ENCODE measurements around the gene PAXX. TPM values are rescaled to one million over a fixed set of nuclear protein-coding genes. Genes with fewer than 3 reads are reported as not detected.

PAXX gene
- total and polyA plus RNA-seq, 9 of the 15 experiments (the other 6 are each of a cell fraction or from before 2014, with no cell fraction given), result 1.2 to 175 (median 38.5) TPM

GRCh38 chr9:136944519-136945332, 47.5 kb upstream of the PAXX start, which contains the start of the genes C8G and FBXW5 (continued):
- TF ChIP-seq, protein P1, sequence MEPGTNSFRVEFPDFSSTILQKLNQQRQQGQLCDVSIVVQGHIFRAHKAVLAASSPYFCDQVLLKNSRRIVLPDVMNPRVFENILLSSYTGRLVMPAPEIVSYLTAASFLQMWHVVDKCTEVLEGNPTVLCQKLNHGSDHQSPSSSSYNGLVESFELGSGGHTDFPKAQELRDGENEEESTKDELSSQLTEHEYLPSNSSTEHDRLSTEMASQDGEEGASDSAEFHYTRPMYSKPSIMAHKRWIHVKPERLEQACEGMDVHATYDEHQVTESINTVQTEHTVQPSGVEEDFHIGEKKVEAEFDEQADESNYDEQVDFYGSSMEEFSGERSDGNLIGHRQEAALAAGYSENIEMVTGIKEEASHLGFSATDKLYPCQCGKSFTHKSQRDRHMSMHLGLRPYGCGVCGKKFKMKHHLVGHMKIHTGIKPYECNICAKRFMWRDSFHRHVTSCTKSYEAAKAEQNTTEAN (CRISPR knock-in tag; IDR thresholded peaks at IDR 0.05), result no peak; the same call in 1 of the 2 replicates
- no peak for TF ChIP-seq PPARD (CRISPR knock-in tag; IDR thresholded peaks at IDR 0.05)
- TF ChIP-seq PTRF (tag; IDR thresholded peaks at IDR 0.05), result no peak
- no peak for TF ChIP-seq TGIF2 (CRISPR knock-in tag; IDR thresholded peaks at IDR 0.05)
- peak; percentile 60 for TF ChIP-seq TAF1 (IDR thresholded peaks at IDR 0.05; ENCODE audit: control insufficient read depth, extremely low read depth, insufficient read depth, low read length, severe bottlenecking)
- TF ChIP-seq ZNF134 (CRISPR knock-in tag; conservative IDR thresholded peaks at IDR 0.05), result no peak
- TF ChIP-seq LCOR (CRISPR knock-in tag; IDR thresholded peaks at IDR 0.05), result 0 out of 2 replicates have a peak, but pooled peaks have one; percentile 35
- TF ChIP-seq BDP1 (IDR thresholded peaks at IDR 0.05; ENCODE audit: insufficient read depth, insufficient read length), result no peak
- no peak for TF ChIP-seq RNF2 (IDR thresholded peaks at IDR 0.05)
- TF ChIP-seq SRSF1 (IDR thresholded peaks at IDR 0.05; ENCODE audit: low read depth, low read length), result no peak
- TF ChIP-seq U2AF1 (optimal IDR thresholded peaks at IDR 0.05; ENCODE audit: low read depth, low read length), result peak; percentile 68
- TF ChIP-seq MCM3 (IDR thresholded peaks at IDR 0.05), result no peak
- TF ChIP-seq, protein P2, sequence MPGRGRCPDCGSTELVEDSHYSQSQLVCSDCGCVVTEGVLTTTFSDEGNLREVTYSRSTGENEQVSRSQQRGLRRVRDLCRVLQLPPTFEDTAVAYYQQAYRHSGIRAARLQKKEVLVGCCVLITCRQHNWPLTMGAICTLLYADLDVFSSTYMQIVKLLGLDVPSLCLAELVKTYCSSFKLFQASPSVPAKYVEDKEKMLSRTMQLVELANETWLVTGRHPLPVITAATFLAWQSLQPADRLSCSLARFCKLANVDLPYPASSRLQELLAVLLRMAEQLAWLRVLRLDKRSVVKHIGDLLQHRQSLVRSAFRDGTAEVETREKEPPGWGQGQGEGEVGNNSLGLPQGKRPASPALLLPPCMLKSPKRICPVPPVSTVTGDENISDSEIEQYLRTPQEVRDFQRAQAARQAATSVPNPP (IDR thresholded peaks at IDR 0.05; ENCODE audit: borderline replicate concordance, insufficient read depth, insufficient read length), result no peak
- TF ChIP-seq PYGO2 (tag; IDR thresholded peaks at IDR 0.05), result no peak
- TF ChIP-seq ADNP (tag; IDR thresholded peaks at IDR 0.05), result no peak
- TF ChIP-seq, protein P3, sequence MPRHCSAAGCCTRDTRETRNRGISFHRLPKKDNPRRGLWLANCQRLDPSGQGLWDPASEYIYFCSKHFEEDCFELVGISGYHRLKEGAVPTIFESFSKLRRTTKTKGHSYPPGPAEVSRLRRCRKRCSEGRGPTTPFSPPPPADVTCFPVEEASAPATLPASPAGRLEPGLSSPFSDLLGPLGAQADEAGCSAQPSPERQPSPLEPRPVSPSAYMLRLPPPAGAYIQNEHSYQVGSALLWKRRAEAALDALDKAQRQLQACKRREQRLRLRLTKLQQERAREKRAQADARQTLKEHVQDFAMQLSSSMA (CRISPR knock-in tag; IDR thresholded peaks at IDR 0.05), result no peak
- TF ChIP-seq ZNF124 (CRISPR knock-in tag; IDR thresholded peaks at IDR 0.05), result no peak
- TF ChIP-seq USF2 (CRISPR knock-in tag; IDR thresholded peaks at IDR 0.05), result no peak
- TF ChIP-seq ZNF436 (CRISPR knock-in tag; IDR thresholded peaks at IDR 0.05), result no peak

Measured in K562 (cell line).